Hypothalamus (tissue), 51 donors: ENCODE measurements around the gene TMEM41B.
A peak's percentile ranks its signal among the peaks of the same experiment; 100 is the strongest.
"Not testable (repeated sequence)": the region's sequence is repeated elsewhere in the genome, so short reads cannot be mapped to it uniquely, and the experiment has no call there.

Source experiments
- DNase-seq, 51 donors: peaks; one replicate each; lab custom pipeline; 2025; lab: John Stamatoyannopoulos, UW

Gene TMEM41B

GRCh38 chr11:9314291-9315077 lies at the start of gene TMEM41B:
TMEM41B (minus strand) TSS chr11:9314593; CDS start chr11:9314441, 152 bp downstream.
- DNase-seq = peak; percentile 73 to 99 (median 96)

- no peak for DNase-seq
Observed at GRCh38 chr11:9362393-9362863, 48.0 kb upstream of the TMEM41B start.

- DNase-seq = not testable (repeated sequence)
Observed at GRCh38 chr11:9360862-9361622, 46.6 kb upstream of the TMEM41B start.

GRCh38 chr11:9357041-9357440 lies 42.6 kb upstream of the TMEM41B start:
- DNase-seq = no peak

- DNase-seq = no peak
Observed at GRCh38 chr11:9351321-9351881, 37.0 kb upstream of the TMEM41B start.

GRCh38 chr11:9347779-9348178 lies 33.4 kb upstream of the TMEM41B start:
- not testable (repeated sequence) for DNase-seq

GRCh38 chr11:9347100-9347499 lies 32.7 kb upstream of the TMEM41B start:
- DNase-seq = no peak

GRCh38 chr11:9344061-9344680 lies 29.8 kb upstream of the TMEM41B start:
- no peak for DNase-seq

- no peak for DNase-seq
Observed at GRCh38 chr11:9341638-9342178, 27.3 kb upstream of the TMEM41B start.

GRCh38 chr11:9332655-9333054 lies 18.3 kb upstream of the TMEM41B start:
- no peak for DNase-seq

GRCh38 chr11:9330387-9331384 lies 16.3 kb upstream of the TMEM41B start:
- no peak for DNase-seq

- DNase-seq = no peak
Observed at GRCh38 chr11:9320047-9320446, 5.7 kb upstream of the TMEM41B start.

- not testable (repeated sequence) for DNase-seq
Observed at GRCh38 chr11:9319377-9320001, 5.1 kb upstream of the TMEM41B start.

GRCh38 chr11:9318442-9319376 lies 4.3 kb upstream of the TMEM41B start:
- DNase-seq = not testable (repeated sequence)

- DNase-seq = no peak
Observed at GRCh38 chr11:9316334-9316733, 1.9 kb upstream of the TMEM41B start.

- DNase-seq = peak in 6 of 51 donors; percentile 1 to 20 (median 6)
Observed at GRCh38 chr11:9315078-9315688, 790 bp upstream of the TMEM41B start.

- peak in 18 of 51 donors; percentile 3 to 60 (median 34) for DNase-seq
Observed at GRCh38 chr11:9313648-9314290, 624 bp downstream of the TMEM41B start.
